COLO668 (cell line): ENCODE measurements around the gene GLIS1.

Experiments
- DNase-seq: peaks from one replicate; lab custom pipeline; 2025; ENCODE audit not compliant: unreplicated experiment; lab: John Stamatoyannopoulos, UW

Gene GLIS1

DNA sequence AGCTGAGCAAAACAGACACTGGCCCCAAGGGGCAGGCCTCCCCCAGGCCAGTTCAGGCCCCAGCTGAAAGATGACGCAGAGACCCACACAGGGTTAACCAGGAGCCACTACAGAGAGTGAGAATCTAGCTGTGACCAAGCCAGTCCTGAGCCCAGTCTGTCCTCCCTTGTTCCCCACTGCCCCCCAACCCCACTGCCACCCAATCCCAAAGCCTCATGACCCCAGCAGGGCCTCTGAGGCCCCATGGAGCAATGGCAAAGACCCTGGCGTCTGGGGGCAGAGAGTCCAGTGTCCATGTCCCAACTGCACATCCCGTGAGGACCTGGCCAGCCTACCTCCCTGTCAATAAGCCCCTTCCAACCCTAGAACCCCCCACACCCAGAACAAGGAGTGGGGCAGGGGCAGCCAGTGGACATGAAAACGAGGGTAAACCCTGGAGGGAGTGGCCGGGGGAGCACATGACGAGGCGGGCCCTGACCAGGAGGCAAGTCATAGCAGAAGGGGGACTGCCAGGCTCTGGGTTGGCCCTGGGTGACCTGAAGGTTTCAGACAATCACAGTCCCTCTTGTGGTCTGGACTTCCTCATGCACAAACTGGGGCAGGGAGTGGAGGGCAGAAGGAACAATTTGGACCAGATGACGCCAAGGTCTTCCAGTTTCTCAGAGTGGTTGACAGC, 100.5 kb downstream of the GLIS1 start:
- DNase-seq = no peak

DNA sequence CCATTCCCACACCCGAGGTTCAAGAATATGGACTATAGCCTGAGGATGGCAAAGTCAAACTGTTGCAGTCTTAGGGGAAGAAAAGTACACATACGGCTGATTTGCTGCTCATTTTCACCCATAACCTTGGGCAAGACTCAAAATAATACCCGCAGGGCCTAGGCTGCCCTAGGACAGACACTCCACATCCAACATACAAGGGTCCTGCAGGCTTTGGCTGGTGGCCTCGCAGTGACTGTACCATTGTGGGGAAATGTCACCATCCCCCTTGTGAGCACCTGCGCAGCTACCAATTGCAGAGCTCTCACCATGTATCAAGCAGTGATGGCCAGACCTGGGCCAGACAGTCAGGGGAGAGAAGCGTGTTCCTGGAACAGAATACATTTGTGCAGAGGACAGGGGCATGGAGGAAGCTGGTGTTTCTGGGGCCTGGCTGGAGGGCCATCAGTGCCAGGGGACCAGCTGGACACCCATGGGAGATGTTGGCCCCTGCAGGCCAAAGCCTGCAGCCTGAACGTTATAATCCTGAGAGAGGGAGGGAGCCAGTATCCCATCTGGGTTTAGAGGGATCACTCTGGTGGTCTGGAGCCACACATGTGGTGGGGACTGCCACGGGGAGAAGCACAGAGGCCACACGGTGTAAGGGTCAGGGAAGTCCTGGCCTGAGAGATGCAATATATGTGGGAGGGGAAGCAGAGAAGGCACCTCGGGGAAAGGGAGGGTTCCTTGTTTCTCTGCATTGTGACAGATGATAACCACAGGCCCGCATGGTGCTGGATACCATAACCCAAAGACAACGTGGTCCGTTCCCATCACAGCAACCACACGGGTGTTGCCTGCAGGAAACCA, 101.2 kb downstream of the GLIS1 start:
- no peak for DNase-seq

DNA sequence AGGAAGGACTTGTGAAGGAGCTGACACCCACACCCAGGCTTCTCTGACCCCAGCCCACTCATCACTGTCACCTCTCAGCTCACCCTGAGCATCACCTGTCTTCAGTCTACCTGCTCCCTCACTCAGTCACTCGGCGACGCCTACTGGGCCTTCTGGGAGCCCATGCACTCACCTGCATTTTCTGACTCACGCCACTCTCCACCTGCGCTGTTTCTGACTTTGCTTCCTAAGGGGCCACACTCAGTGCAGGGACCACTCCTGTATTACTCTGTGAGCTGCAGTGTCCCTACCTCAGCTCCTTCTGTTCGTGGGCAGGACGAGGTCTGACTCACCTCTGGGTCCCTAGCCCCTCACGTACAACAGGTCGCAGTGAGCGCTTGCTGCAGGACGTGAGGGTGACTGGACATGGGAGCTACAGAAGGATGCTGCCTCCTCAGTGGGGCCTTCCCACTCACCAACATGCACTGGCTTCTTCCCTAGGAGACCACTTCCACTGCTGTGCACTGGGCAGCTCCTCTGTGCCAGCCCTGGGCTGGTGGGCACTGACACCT, 102.3 kb downstream of the GLIS1 start:
- peak; percentile 30 for DNase-seq

DNA sequence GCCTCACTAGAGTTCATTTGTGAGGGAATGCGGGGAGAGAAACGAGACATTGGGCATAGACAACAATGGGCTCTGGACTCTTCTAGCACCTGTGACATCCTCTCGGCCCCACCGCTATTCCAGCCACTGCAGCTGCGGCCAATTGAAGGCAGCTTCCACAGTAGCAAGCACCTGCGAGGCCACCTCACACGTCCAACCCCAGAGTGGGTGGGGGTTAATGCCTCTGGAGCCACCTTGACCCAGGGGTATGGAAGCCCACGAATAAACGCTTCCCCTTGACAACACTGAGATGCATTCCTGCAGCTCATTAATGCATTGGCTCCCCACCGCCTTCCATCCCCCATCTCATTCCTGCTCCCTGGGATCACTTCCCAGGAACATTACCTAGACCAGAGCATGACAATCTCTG, 104.4 kb downstream of the GLIS1 start:
- DNase-seq = no peak

DNA sequence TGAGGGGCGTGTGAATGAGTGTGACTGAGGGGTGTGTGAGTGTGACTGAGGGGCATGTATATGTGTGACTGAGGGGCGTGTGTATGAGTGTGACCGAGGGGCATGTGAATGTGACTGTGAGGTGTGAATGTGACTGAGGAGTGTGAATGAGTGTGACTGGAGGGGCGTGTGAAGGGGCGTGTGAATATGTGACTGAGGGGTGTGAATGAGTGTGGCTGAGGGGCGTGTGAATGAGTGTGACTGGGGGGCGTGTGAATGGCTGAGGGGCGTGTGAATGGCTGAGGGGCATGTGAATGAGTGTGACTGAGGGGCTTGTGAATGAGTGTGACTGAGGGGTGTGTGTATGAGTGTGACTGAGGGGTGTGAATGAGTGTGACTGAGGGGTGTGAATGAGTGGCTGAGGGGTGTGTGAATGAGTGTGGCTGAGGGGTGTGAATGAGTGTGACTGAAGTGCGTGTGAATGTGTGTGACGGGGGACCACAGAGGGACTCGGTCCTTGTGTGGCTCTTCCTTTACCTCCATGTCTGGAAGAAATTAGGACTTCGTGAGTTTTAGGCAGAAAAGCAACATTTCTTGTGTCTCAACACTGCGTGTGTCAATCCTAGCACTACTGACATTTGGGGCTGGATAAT, 105.8 kb downstream of the GLIS1 start:
- no peak for DNase-seq

DNA sequence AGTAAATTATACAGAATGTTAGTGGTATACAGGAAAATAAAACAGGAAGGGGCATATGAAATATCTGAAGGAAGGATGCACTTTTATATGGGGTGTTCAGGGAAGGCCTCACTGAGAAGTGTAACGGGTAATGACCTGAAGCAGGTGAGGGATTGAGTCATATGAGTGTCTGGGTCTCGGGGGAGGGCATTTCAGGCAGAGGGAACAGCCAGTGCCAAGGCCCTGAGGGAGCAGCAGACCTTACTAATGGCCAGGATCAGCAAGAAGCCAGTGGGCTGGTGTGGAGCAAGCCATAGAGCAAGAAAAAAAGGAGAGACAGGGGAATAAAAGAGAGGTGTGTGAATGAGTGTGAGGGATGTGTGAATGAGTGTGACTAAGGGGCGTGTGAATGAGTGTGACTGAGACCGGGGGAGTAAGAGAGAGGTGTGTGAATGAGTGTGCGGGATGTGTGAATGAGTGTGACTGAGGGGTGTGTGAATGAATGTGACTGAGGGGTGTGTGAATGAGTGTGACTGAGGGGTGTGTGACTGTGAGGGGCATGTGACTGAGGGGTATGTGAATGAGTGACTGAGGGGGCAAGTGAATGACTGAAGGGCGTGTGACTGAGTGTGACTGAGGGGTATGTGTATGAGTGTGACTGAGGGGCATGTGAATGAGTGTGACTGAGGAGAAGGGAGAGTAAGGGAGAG, 107.2 kb downstream of the GLIS1 start:
- no peak for DNase-seq

DNA sequence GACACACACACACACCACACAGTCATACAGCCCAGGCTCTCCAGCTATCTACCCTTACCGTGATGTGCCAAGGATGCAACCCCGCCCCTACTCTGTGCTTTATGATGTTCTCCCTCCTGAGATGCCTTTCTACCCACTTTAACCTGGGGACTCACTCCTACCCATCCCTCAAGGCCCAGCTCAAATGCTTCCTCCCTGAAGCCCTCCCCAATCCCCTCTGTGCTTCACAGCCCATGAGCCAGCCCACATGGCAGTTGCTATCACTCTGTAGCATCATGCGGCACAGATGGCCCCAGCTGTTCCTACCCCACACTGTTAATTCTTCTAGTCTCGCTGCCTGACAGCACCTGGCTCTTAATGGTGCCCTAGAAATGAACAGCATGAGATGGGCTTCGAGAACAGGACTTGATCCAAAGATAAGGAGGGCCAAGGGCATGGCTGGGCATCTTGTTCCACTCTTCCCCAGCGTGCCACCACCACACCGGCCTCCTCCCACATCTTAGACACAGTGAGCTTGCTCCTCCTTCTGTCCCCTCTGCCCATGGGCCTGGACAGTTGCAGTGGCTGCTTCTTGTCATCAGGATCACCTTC, 109.8 kb downstream of the GLIS1 start:
- no peak for DNase-seq

DNA sequence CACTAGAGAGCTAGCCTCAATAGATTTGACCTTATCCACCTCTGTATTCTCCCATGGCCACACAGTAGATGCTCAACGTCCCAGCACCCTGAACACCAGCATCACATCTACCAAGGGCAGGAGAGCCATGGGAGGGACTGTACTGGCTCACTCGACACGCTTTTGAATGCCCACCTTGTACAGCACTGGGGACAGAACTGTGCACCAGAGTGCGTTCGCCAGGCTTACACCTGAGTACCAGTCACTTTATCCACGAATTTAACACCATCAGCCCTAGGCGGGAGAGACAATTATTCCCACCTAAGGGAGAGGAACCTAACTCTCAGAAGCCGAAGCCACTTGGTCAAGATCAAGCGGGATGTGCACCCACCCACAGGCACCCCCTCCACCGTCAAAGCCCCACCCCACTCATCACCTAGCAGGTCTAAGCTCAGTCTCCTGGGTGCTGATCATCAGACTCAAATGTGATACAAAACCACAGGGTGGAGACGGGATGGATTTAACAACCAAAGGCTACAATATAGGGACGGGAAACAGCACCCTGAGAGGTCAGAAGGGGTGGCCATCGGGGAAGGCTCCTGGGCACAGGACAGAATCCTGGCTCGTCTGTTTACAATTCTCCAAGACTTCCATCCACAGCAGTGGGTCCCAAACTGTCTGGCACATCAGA, 110.5 kb downstream of the GLIS1 start:
- DNase-seq = no peak

DNA sequence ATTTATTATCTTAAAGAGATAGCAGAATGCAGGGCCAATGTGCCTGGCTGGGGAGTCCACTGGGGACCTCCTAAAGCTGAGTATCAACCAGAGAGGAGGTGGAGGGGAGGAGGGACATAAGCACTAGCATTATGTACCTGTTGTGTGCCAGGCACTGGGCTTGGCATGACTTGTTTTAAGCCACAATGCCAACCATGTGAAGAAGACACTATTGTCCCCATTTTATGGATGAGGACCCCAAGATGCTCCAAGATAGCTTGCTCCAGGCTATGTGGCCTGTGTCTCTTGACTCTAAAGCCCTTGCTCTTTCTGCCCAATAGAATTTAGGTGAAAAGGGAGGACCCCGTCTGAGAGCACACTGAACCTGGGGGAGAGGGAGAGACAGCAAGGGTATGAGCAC, 111.3 kb downstream of the GLIS1 start:
- no peak for DNase-seq

DNA sequence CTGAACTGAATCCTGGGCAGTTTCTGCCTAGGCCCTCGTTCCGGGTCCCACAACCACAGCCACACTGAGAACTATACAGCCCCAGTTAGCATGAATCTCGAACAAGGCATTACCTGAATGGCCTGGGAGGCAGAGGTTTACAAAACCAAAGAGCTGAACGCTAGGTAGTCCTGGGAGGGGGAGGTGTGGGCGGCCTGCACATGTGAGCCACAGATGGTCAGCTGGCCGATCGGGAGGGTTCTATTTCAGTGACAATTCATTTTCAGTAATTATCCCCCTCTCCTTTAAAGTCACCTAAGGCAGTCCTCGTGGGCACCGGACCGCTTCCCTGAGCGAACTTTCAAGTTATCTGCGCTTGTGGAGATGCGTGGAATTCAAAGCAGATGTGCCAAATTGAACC, 111.9 kb downstream of the GLIS1 start:
- no peak for DNase-seq

DNA sequence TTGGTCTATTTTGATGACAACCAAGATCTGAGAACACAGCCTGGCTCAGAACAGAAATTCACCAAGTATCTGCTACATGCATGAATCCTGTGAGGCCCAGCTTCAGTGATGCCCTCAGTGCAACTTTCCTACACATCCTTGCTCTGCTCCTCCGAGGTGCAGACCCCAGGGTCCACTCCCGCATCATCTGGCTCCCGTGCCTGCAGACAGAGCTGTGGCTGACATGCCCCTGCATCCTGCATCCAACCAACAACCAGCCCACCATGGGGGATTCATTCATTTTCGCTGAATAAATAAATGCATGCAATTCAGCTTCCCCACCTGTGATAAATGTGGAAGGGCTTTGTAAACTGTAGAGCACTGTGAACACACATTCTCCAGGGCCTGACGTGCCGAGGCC, 112.3 kb downstream of the GLIS1 start:
- DNase-seq = no peak

DNA sequence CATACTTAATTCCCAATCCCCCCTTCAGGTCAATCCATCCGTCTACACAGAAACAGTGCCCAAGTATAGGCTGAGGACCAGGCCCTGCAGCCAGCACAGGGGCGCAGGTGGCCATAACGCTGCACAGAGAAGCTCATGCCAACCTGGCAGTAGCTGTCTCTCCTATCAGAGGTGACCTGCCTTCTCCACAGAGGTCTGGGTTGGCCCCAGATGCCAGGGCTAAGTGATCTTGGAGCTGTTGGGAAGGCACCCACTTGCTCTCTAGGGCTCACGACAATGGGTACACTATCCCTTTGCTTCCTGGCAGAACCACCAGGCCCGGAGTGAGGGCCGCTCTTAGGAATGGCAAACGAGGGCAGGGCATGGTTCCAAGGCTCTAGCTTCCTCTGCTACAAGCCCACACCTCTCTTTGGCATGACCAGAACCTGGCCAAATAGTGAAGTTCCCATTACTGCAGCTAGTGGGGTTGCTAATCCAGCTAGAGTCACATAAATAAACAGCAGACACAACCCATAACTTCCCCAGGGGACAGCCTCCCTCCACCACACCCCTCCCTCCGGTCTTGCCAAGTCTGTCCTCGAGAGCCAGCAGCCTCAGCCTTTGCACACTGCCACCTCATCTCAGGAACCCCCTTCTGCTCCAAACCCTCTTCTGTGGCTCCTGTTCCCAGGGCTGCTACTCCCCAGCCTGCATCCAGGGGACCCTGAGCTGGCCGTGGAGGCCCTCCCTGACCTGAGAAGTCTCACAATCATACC, 113.0 kb downstream of the GLIS1 start:
- no peak for DNase-seq

DNA sequence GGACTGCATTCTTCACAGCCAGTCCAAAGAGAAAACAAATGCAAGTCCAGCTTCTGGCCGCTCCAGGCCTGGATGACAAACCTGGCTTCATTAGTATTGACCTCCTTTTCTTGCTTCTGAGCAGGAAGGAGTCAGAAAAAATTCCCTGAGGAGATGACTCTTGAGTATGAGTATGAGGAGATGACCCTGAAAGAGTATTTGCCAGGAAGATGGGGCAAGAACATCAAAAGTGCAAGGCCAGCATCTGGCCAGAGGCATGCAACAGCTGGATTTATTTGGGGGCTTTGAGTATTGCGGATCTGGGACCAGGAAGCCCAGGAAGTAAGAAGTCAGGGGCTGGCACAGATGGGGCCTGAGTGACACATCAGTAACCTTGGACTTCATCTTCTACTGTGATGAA, 113.9 kb downstream of the GLIS1 start:
- DNase-seq = no peak

DNA sequence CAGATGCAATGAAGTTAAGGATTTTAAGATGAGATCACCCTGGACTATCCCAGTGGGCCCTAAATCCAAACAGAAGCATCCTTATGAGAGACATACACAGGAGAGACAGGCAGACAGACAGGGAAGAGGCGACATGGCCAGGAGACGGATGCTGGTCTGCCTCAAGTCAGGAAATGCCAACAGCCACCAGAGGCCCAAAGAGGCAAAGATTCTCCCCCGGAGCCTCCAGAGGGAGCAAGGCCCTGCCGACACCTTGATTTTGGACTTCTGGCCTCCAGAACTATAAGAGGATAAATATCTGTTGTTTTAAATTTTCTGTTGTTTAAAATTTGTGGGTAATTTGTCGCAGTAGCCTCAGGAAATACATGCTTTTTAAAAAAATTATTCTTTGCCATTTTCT, 116.4 kb downstream of the GLIS1 start:
- DNase-seq = no peak

DNA sequence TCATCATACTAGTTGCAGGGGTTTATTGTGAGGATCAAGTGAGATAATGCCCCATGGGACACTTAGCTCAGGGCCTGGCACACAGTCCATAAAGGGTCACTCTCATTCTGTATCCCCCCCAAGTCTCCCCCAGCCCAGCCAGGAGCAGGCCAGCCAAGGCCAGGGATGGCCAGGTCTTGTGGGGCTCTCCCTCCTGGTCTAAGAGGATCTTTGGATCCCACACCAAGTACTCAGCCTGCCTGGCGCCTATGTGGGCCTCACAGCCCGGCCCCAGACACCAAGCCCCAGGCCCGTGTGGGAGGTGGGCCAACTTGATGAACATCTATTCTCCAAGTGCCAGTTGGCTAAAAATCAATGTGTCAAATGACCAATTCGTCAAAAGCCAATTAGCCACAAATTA, 117.8 kb downstream of the GLIS1 start:
- DNase-seq = no peak

DNA sequence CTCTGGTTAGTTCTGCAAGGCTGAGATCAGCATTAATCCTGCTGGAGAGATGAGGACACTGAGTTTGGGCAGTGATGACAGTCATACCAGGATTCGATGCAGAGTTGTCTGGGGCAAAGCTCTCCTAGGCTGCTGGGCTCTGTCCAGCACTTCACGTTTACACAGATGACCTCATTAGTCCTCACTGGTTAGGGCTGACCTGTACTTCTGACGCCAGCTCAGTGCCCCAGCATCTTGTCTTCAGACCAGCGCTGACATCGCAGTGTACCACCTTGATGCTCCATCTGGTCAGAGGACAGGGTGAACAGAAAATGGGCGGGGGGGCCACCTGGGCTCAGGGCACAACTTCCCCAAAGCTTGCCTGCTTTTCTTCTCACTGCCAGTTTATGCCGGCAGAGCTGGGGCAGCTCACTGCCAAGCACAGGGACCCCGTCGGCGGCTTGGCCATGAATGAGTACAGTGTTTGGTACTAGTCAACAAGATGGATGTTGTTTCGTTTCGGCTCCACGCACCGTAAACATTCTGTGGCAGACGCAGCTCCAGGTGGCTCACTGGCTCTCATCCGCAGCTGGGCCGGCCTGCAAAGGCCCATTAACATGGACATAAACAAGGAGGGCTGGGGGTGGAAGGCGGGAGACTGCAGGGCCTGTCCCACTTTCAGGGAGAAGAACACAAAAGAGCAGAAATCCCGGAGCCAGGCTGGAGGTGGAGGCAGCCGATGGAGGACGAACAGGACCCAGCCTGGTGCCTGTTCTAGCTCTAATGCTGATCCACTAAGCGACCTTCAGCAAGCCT, 118.7 kb downstream of the GLIS1 start:
- no peak for DNase-seq

DNA sequence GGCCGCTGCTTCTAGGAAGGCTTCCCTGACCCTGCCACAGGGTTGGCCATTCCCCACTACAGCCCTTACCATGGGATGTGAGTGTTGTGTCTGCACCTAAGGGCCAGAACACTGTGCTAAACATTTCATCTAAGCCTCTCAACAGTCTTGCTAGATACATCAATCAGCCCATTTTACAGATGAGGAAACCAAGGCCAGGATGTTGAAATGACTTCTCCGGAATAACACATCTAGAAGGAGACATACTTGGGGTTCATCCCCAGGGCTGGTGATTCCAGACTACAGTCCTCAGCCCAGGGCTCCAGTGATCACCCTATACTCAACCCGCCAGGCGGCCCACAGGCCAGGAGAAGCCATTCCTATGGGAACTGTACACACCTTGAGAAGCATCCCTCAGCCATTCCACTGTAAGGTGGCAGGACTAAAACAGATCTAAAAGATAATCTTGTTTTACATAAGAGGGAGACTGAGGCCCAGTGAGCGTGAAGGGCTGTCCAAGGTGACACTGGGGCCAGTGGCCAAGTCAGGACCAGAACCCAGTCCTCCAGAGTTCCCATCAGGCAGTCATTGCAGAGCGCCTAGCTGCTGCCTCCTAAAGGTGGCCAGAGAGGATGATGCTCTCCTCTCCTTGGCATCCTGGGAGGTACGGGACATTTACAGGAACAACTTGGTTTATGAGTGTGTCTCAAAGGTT, 119.5 kb downstream of the GLIS1 start:
- no peak for DNase-seq
